NT2/D1 (cell line): ENCODE measurements around the gene ARHGEF16.

Experiments
- SUZ12 ChIP-seq: IDR thresholded peaks from 2 replicates; pipeline ENCODE4 v1.6.1; 2011; ENCODE audit not compliant: insufficient read length, insufficient read depth; ENCODE audit errors: extremely low read depth
- YY1 ChIP-seq: IDR thresholded peaks from 2 replicates; pipeline ENCODE4 v1.6.1; 2011; ENCODE audit not compliant: insufficient read length, insufficient read depth
- ZNF274 ChIP-seq: IDR thresholded peaks from 2 replicates; pipeline ENCODE4 v1.6.1; 2011; ENCODE audit warnings: mild to moderate bottlenecking, low read depth, low read length

DNA sequence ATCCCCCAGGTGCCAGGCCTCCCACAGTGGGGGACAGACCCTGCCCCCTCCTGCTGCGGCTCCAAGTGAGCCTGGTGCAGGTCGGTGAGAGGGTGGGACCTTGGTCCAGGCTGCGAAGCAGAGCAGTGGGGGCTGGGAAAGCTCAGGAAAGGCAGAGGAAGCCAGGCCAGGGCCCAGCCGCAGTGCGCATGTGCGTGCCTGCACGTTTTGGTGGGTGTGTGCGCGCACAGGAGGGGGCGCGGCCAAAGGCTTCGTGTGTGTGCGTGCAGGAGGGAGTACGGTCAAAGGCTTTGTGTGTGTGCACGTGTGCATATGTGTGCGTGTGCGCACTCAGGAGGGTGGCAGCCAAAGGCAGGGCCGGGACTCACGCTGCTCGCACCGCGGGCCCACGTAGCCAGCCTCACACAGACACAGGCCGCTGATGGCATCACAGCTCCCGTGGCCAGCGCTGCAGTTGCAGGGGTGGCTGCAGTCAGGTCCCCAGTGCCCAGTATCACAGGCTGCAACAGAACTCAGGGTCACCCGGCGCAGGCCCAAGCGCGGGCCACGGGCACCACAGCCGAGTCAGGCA, 45.9 kb downstream of the ARHGEF16 start:
- no peak for TF ChIP-seq ZNF274
- TF ChIP-seq SUZ12: no peak
- TF ChIP-seq YY1: no peak
